Effector memory CD4-positive, alpha-beta T cell (primary cell): ENCODE data around the gene MADD.
A peak's percentile ranks its signal among the peaks of the same experiment; 100 is the strongest.

Experiments used
- DNase-seq, 3 donors: peaks; one replicate each; pipeline ENCODE4 v3.0.0-alpha.2; 2020
- H3K27ac ChIP-seq: 2 replicates; pipeline ENCODE4 v1.7.0; 2013; ENCODE audit warnings: mild to moderate bottlenecking, low read length, moderate library complexity; ENCODE audit not compliant: insufficient read depth, poor library complexity, severe bottlenecking
- H3K27me3 ChIP-seq: replicated peaks from 2 replicates; pipeline ENCODE4 v1.7.0; 2013; ENCODE audit warnings: mild to moderate bottlenecking, low read length; ENCODE audit not compliant: insufficient read depth, control insufficient read depth, poor library complexity, severe bottlenecking
- H3K36me3 ChIP-seq: 2 replicates; pipeline ENCODE4 v1.7.0; 2013; ENCODE audit warnings: mild to moderate bottlenecking, low read length, moderate library complexity; ENCODE audit not compliant: control insufficient read depth, insufficient read depth
- H3K4me1 ChIP-seq: 2 replicates; pipeline ENCODE4 v1.7.0; 2013; ENCODE audit warnings: low read length, mild to moderate bottlenecking; ENCODE audit not compliant: control insufficient read depth, insufficient read depth, poor library complexity, severe bottlenecking
- H3K4me3 ChIP-seq: 2 replicates; pipeline ENCODE4 v1.7.0; 2013; ENCODE audit warnings: low read length, low read depth, mild to moderate bottlenecking; ENCODE audit not compliant: insufficient read depth, poor library complexity, severe bottlenecking
- H3K9me3 ChIP-seq: 2 replicates; pipeline ENCODE4 v1.7.0; 2013; ENCODE audit warnings: mild to moderate bottlenecking, low read length, moderate library complexity; ENCODE audit not compliant: control insufficient read depth

Gene MADD

GRCh38 chr11:47261291-47261800 is 8.6 kb upstream of the MADD start:
- Histone ChIP-seq H3K36me3 (no peaks in the 10 kb centered on the region), H3K4me1 (peaks cover 7% of the 10 kb centered on the region), H3K27ac (no peak overlapping the region)

GRCh38 chr11:47264119-47264518 is 5.8 kb upstream of the MADD start:
- DNase-seq, result no peak
- H3K4me1 ChIP-seq, result peaks cover 19% of the 10 kb centered on the region
- no peaks in the 10 kb centered on the region for H3K27me3 ChIP-seq
- no peak overlapping the region for H3K27ac ChIP-seq
- H3K4me3 ChIP-seq, result no peak overlapping the region
- no peaks in the 10 kb centered on the region for H3K36me3 ChIP-seq
- no peaks in the 10 kb centered on the region for H3K9me3 ChIP-seq

More at GRCh38 chr11:47261291-47261800, 8.6 kb upstream of the MADD start:
- Histone ChIP-seq H3K9me3 (no peaks in the 10 kb centered on the region), H3K27me3 (no peaks in the 10 kb centered on the region), H3K4me3 (no peak overlapping the region)
- DNase-seq, result no peak

- no peaks in the 10 kb centered on the region for H3K9me3 ChIP-seq
- no peaks in the 10 kb centered on the region for H3K27me3 ChIP-seq
- H3K4me1 ChIP-seq, result peaks cover 22% of the 10 kb centered on the region
- H3K4me3 ChIP-seq, result no peak overlapping the region
- no peak overlapping the region for H3K27ac ChIP-seq
- no peaks in the 10 kb centered on the region for H3K36me3 ChIP-seq
- DNase-seq, result no peak
These were observed 5.4 kb upstream of the MADD start for GRCh38 chr11:47264521-47264920.

DNA sequence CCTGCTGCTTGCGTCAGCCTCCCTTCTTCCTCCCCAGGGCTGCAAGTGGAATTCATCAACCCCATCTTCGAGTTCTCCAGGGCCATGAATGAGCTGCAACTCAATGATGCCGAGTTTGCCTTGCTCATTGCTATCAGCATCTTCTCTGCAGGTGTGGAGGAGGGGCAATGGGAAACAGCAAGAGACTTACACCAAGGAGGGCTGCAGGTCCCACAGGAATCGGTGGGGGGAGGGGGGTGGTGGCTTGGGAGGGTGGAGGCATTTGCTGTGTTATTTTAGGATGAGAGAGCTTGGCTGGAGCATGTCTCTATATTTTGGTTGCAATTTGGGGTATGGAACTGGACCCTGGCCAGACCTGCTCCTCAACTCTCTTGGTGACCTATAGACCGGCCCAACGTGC is 2.1 kb upstream of the MADD start:
- Histone ChIP-seq H3K27me3 (no peaks in the 10 kb centered on the region), H3K9me3 (no peaks in the 10 kb centered on the region), H3K27ac (peak overlapping the region; percentile 92), H3K36me3 (no peaks in the 10 kb centered on the region), H3K4me1 (peaks cover 38% of the 10 kb centered on the region), H3K4me3 (no peak overlapping the region)
- no peak for DNase-seq

DNA sequence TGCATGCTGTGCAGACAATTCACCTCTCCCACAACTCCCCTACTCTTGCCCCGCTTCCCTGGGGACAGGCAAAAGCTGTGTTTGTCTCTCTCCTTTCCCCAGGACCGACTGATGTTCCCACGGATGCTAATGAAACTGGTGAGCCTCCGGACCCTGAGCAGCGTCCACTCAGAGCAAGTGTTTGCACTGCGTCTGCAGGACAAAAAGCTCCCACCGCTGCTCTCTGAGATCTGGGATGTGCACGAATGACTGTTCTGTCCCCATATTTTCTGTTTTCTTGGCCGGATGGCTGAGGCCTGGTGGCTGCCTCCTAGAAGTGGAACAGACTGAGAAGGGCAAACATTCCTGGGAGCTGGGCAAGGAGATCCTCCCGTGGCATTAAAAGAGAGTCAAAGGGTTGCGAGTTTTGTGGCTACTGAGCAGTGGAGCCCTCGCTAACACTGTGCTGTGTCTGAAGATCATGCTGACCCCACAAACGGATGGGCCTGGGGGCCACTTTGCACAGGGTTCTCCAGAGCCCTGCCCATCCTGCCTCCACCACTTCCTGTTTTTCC is 1.4 kb upstream of the MADD start:
- Histone ChIP-seq H3K27ac (peak overlapping the region; percentile 92), H3K4me3 (peak overlapping the region; percentile 60), H3K27me3 (no peaks in the 10 kb centered on the region), H3K4me1 (peaks cover 39% of the 10 kb centered on the region), H3K9me3 (no peaks in the 10 kb centered on the region), H3K36me3 (no peaks in the 10 kb centered on the region)
- DNase-seq, result no peak

GRCh38 chr11:47269002-47269828 is 718 bp upstream of the MADD start:
- Histone ChIP-seq H3K4me3 (peak overlapping the region; percentile 60), H3K27ac (peak overlapping the region; percentile 92), H3K9me3 (no peaks in the 10 kb centered on the region), H3K4me1 (peaks cover 39% of the 10 kb centered on the region), H3K27me3 (no peaks in the 10 kb centered on the region), H3K36me3 (peaks cover 6% of the 10 kb centered on the region)
- peak; percentile 71 to 75 (median 73) for DNase-seq

GRCh38 chr11:47270331-47271271 is 668 bp downstream of the MADD start:
- Histone ChIP-seq H3K27ac (peak overlapping the region; percentile 92), H3K9me3 (no peaks in the 10 kb centered on the region), H3K4me3 (peak overlapping the region; percentile 60), H3K27me3 (no peaks in the 10 kb centered on the region), H3K36me3 (peaks cover 20% of the 10 kb centered on the region), H3K4me1 (peaks cover 35% of the 10 kb centered on the region)
- DNase-seq, result peak in 2 of 3 donors; percentile 8 to 24

GRCh38 chr11:47271328-47271727 is 1.4 kb downstream of the MADD start:
- Histone ChIP-seq H3K4me1 (peaks cover 35% of the 10 kb centered on the region), H3K36me3 (peaks cover 27% of the 10 kb centered on the region), H3K27ac (peak overlapping the region; percentile 92), H3K27me3 (no peaks in the 10 kb centered on the region), H3K4me3 (peak overlapping the region; percentile 60), H3K9me3 (no peaks in the 10 kb centered on the region)
- DNase-seq, result no peak

- Histone ChIP-seq H3K4me3 (no peak overlapping the region), H3K9me3 (no peaks in the 10 kb centered on the region), H3K27me3 (no peaks in the 10 kb centered on the region), H3K27ac (no peak overlapping the region), H3K36me3 (peaks cover 35% of the 10 kb centered on the region), H3K4me1 (peaks cover 35% of the 10 kb centered on the region)
- no peak for DNase-seq
These were observed 2.2 kb downstream of the MADD start for GRCh38 chr11:47271961-47272661.
